ENCODE results near the gene IGHMBP2.

Gene IGHMBP2

GRCh38 chr11:68934321-68934645, 30.6 kb downstream of the IGHMBP2 start:
- Histone ChIP-seq H3K4me1 (ENCODE audit: control insufficient read depth, insufficient read depth, low read length) (no peaks in the 10 kb centered on the region), H3K4me3 (ENCODE audit: low read length) (no peak overlapping the region), H3K27ac (ENCODE audit: low read length) (no peak overlapping the region), H3K27me3 (ENCODE audit: control insufficient read depth, insufficient read depth, low read length) (no peaks in the 10 kb centered on the region), H3K36me3 (ENCODE audit: control insufficient read depth, insufficient read depth, low read length) (peaks cover 29% of the 10 kb centered on the region), H3K9me3 (ENCODE audit: control insufficient read depth, insufficient read depth, low read length) (no peaks in the 10 kb centered on the region)
- no peak for DNase-seq (ENCODE audit: low read depth, low spot score)
- WGBS (ENCODE audit: insufficient coverage, insufficient read length), result no CpG with 5 or more reads among the region's 12 CpGs

GRCh38 chr11:68934666-68935065, 31.0 kb downstream of the IGHMBP2 start:
- Histone ChIP-seq H3K4me1 (ENCODE audit: control insufficient read depth, insufficient read depth, low read length) (no peaks in the 10 kb centered on the region), H3K36me3 (ENCODE audit: control insufficient read depth, insufficient read depth, low read length) (peaks cover 26% of the 10 kb centered on the region), H3K27me3 (ENCODE audit: control insufficient read depth, insufficient read depth, low read length) (no peaks in the 10 kb centered on the region), H3K27ac (ENCODE audit: low read length) (no peak overlapping the region), H3K4me3 (ENCODE audit: low read length) (no peak overlapping the region), H3K9me3 (ENCODE audit: control insufficient read depth, insufficient read depth, low read length) (no peaks in the 10 kb centered on the region)
- no peak for DNase-seq (ENCODE audit: low read depth, low spot score)
- no CpG with 5 or more reads among the region's 13 CpGs for WGBS (ENCODE audit: insufficient coverage, insufficient read length)

GRCh38 chr11:68935066-68935465, 31.4 kb downstream of the IGHMBP2 start:
- DNase-seq (ENCODE audit: low read depth, low spot score), result no peak
- Histone ChIP-seq H3K9me3 (ENCODE audit: control insufficient read depth, insufficient read depth, low read length) (no peaks in the 10 kb centered on the region), H3K36me3 (ENCODE audit: control insufficient read depth, insufficient read depth, low read length) (peaks cover 23% of the 10 kb centered on the region), H3K4me3 (ENCODE audit: low read length) (no peak overlapping the region), H3K4me1 (ENCODE audit: control insufficient read depth, insufficient read depth, low read length) (no peaks in the 10 kb centered on the region), H3K27ac (ENCODE audit: low read length) (no peak overlapping the region), H3K27me3 (ENCODE audit: control insufficient read depth, insufficient read depth, low read length) (no peaks in the 10 kb centered on the region)
- WGBS (ENCODE audit: insufficient coverage, insufficient read length), result no CpG with 5 or more reads among the region's 15 CpGs

GRCh38 chr11:68935516-68936357, 32.0 kb downstream of the IGHMBP2 start:
- no peak overlapping the region for H3K27ac ChIP-seq (ENCODE audit: low read length)
- no CpG with 5 or more reads among the region's 29 CpGs for WGBS (ENCODE audit: insufficient coverage, insufficient read length)
- no peaks in the 10 kb centered on the region for H3K27me3 ChIP-seq (ENCODE audit: control insufficient read depth, insufficient read depth, low read length)
- H3K4me1 ChIP-seq (ENCODE audit: control insufficient read depth, insufficient read depth, low read length), result no peaks in the 10 kb centered on the region
- DNase-seq (ENCODE audit: low read depth, low spot score), result no peak
- peaks cover 21% of the 10 kb centered on the region for H3K36me3 ChIP-seq (ENCODE audit: control insufficient read depth, insufficient read depth, low read length)
- no peak overlapping the region for H3K4me3 ChIP-seq (ENCODE audit: low read length)
- H3K9me3 ChIP-seq (ENCODE audit: control insufficient read depth, insufficient read depth, low read length), result no peaks in the 10 kb centered on the region

- no CpG with 5 or more reads among the region's 10 CpGs for WGBS (ENCODE audit: insufficient coverage, insufficient read length)
Measured at GRCh38 chr11:68936358-68936636, 32.6 kb downstream of the IGHMBP2 start.

GRCh38 chr11:68936676-68937620, 33.3 kb downstream of the IGHMBP2 start:
- no peak for DNase-seq (ENCODE audit: low read depth, low spot score)
- H3K27ac ChIP-seq (ENCODE audit: low read length), result no peak overlapping the region
- no peaks in the 10 kb centered on the region for H3K27me3 ChIP-seq (ENCODE audit: control insufficient read depth, insufficient read depth, low read length)
- peaks cover 21% of the 10 kb centered on the region for H3K36me3 ChIP-seq (ENCODE audit: control insufficient read depth, insufficient read depth, low read length)
- no peaks in the 10 kb centered on the region for H3K4me1 ChIP-seq (ENCODE audit: control insufficient read depth, insufficient read depth, low read length)
- H3K9me3 ChIP-seq (ENCODE audit: control insufficient read depth, insufficient read depth, low read length), result no peaks in the 10 kb centered on the region
- no peak overlapping the region for H3K4me3 ChIP-seq (ENCODE audit: low read length)
- WGBS (ENCODE audit: insufficient coverage, insufficient read length), result no CpG with 5 or more reads among the region's 29 CpGs

More at GRCh38 chr11:68936358-68936636, 32.6 kb downstream of the IGHMBP2 start:
- Histone ChIP-seq H3K4me3 (ENCODE audit: low read length) (no peak overlapping the region), H3K27ac (ENCODE audit: low read length) (no peak overlapping the region), H3K36me3 (ENCODE audit: control insufficient read depth, insufficient read depth, low read length) (peaks cover 21% of the 10 kb centered on the region), H3K27me3 (ENCODE audit: control insufficient read depth, insufficient read depth, low read length) (no peaks in the 10 kb centered on the region), H3K4me1 (ENCODE audit: control insufficient read depth, insufficient read depth, low read length) (no peaks in the 10 kb centered on the region), H3K9me3 (ENCODE audit: control insufficient read depth, insufficient read depth, low read length) (no peaks in the 10 kb centered on the region)
- DNase-seq (ENCODE audit: low read depth, low spot score), result no peak

- peaks cover 21% of the 10 kb centered on the region for H3K36me3 ChIP-seq (ENCODE audit: control insufficient read depth, insufficient read depth, low read length)
- no CpG with 5 or more reads among the region's 18 CpGs for WGBS (ENCODE audit: insufficient coverage, insufficient read length)
Measured at GRCh38 chr11:68938088-68938487, 34.4 kb downstream of the IGHMBP2 start.

GRCh38 chr11:68938816-68939582, 35.3 kb downstream of the IGHMBP2 start:
- Histone ChIP-seq H3K4me3 (ENCODE audit: low read length) (no peak overlapping the region), H3K27ac (ENCODE audit: low read length) (no peak overlapping the region), H3K36me3 (ENCODE audit: control insufficient read depth, insufficient read depth, low read length) (peaks cover 21% of the 10 kb centered on the region), H3K4me1 (ENCODE audit: control insufficient read depth, insufficient read depth, low read length) (no peaks in the 10 kb centered on the region), H3K9me3 (ENCODE audit: control insufficient read depth, insufficient read depth, low read length) (no peaks in the 10 kb centered on the region), H3K27me3 (ENCODE audit: control insufficient read depth, insufficient read depth, low read length) (no peaks in the 10 kb centered on the region)
- DNase-seq (ENCODE audit: low read depth, low spot score), result no peak
- WGBS (ENCODE audit: insufficient coverage, insufficient read length), result no CpG with 5 or more reads among the region's 17 CpGs

More at GRCh38 chr11:68938088-68938487, 34.4 kb downstream of the IGHMBP2 start:
- H3K9me3 ChIP-seq (ENCODE audit: control insufficient read depth, insufficient read depth, low read length), result no peaks in the 10 kb centered on the region
- no peak overlapping the region for H3K27ac ChIP-seq (ENCODE audit: low read length)
- H3K4me3 ChIP-seq (ENCODE audit: low read length), result no peak overlapping the region
- no peak for DNase-seq (ENCODE audit: low read depth, low spot score)
- H3K4me1 ChIP-seq (ENCODE audit: control insufficient read depth, insufficient read depth, low read length), result no peaks in the 10 kb centered on the region
- H3K27me3 ChIP-seq (ENCODE audit: control insufficient read depth, insufficient read depth, low read length), result no peaks in the 10 kb centered on the region

GRCh38 chr11:68939583-68940555, 36.2 kb downstream of the IGHMBP2 start:
- H3K27me3 ChIP-seq (ENCODE audit: control insufficient read depth, insufficient read depth, low read length), result no peaks in the 10 kb centered on the region
- H3K36me3 ChIP-seq (ENCODE audit: control insufficient read depth, insufficient read depth, low read length), result peaks cover 21% of the 10 kb centered on the region
- no peak for DNase-seq (ENCODE audit: low read depth, low spot score)
- no peaks in the 10 kb centered on the region for H3K4me1 ChIP-seq (ENCODE audit: control insufficient read depth, insufficient read depth, low read length)
- H3K4me3 ChIP-seq (ENCODE audit: low read length), result no peak overlapping the region; the same call in 1 of the 2 replicates
- WGBS (ENCODE audit: insufficient coverage, insufficient read length), result no CpG with 5 or more reads among the region's 33 CpGs
- no peak overlapping the region for H3K27ac ChIP-seq (ENCODE audit: low read length)
- no peaks in the 10 kb centered on the region for H3K9me3 ChIP-seq (ENCODE audit: control insufficient read depth, insufficient read depth, low read length)

Data from iPS DF 6.9 (cell line).